ENCODE measurements around the gene FXYD7. TPM values are rescaled to one million over a fixed set of nuclear protein-coding genes. Genes with fewer than 3 reads are reported as not detected.

FXYD7 gene
- total RNA-seq, 1 donor from 2014 or later = not detected

DNA sequence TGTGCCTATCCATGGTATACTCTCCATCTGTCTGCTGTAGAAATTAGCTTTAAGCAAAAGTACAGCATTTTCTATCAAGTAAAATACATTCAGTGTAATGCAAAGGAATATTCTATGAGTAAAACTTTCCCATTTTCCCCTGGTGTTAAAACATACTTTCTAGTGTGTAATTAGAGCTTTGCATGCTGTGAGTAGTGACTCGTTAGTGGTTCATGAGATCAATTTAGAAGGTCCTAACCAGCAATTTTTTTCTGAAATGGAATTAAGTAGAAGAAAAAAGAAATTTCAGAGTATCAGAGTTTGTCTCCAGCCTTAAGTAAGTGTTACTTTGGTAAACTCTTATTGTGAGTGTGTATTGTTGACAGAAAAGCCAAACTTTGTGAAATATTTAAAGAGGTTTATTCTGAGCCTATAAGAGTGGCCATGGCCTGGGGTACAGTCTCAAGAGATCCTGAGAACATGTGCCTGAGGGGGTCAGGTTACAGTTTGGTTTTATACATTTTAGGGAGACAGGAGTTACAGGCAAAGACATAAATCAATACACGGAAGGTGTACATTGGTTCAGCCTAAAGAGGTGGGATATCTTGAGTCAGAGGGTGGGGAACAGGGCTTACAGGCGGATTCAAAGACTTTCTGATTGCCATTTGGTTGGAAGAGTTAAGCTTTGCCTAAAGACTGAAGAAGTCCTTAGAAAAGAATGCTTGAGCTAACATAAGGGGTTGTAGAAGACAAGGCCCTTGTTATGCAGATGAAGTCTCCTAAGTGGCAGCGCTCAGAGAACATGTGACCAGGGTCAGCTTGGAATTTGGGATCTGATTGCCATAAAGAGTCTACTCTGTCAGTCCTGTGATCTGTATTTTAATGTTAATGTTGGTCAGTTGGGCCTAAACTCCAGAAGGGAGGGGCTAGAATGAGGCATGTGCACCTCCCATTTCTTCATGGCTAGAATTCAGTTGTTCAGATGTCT, 60.0 kb downstream of the FXYD7 start:
- Mint-ChIP-seq H3K27ac (ENCODE audit: unreplicated experiment) (no peak overlapping the region), H3K4me1 (ENCODE audit: unreplicated experiment) (no peaks in the 10 kb centered on the region)
- no peak for DNase-seq (ENCODE audit: extremely low spot score, unreplicated experiment)

More for the DNA sequence above, 60.0 kb downstream of the FXYD7 start:
- Mint-ChIP-seq H3K4me3 (ENCODE audit: unreplicated experiment) (no peak overlapping the region), H3K36me3 (ENCODE audit: unreplicated experiment) (no peaks in the 10 kb centered on the region), H3K9me3 (ENCODE audit: unreplicated experiment) (peaks cover 2% of the 10 kb centered on the region), H3K27me3 (ENCODE audit: unreplicated experiment) (peaks cover 25% of the 10 kb centered on the region)
- TF ChIP-seq, protein P1, sequence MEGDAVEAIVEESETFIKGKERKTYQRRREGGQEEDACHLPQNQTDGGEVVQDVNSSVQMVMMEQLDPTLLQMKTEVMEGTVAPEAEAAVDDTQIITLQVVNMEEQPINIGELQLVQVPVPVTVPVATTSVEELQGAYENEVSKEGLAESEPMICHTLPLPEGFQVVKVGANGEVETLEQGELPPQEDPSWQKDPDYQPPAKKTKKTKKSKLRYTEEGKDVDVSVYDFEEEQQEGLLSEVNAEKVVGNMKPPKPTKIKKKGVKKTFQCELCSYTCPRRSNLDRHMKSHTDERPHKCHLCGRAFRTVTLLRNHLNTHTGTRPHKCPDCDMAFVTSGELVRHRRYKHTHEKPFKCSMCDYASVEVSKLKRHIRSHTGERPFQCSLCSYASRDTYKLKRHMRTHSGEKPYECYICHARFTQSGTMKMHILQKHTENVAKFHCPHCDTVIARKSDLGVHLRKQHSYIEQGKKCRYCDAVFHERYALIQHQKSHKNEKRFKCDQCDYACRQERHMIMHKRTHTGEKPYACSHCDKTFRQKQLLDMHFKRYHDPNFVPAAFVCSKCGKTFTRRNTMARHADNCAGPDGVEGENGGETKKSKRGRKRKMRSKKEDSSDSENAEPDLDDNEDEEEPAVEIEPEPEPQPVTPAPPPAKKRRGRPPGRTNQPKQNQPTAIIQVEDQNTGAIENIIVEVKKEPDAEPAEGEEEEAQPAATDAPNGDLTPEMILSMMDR (IDR thresholded peaks at IDR 0.05) = no peak

Other genes with a start within 250 kb of the FXYD7 start
- gene ZNF30, start 216.4 kb upstream of the FXYD7 start, total RNA-seq = 3.9 and 6.2 TPM in 2 replicates
- gene ZNF792, start 179.0 kb upstream of the FXYD7 start, total RNA-seq = 3.0 and 4.1 TPM in 2 replicates
- gene GRAMD1A, start 142.9 kb upstream of the FXYD7 start, total RNA-seq = 77.8 and 80.8 TPM in 2 replicates
- 7.3 and 8.1 TPM in 2 replicates for gene SCN1B, start 112.8 kb upstream of the FXYD7 start, total RNA-seq
- gene HPN, start 101.5 kb upstream of the FXYD7 start, total RNA-seq = not detected in 2 replicates
- not detected in 2 replicates for gene FXYD3, start 27.4 kb upstream of the FXYD7 start, total RNA-seq
- 0.32 and 0.34 TPM in 2 replicates for gene LGI4, start 8.2 kb upstream of the FXYD7 start, total RNA-seq
- 0.86 TPM in 1 of 2 replicates, not detected in the other for gene FXYD1, start 4.4 kb upstream of the FXYD7 start, total RNA-seq
- gene FXYD5, start 11.5 kb downstream of the FXYD7 start, total RNA-seq = 81.0 and 86.6 TPM in 2 replicates
- not detected in 2 replicates for gene FAM187B, start 85.5 kb downstream of the FXYD7 start, total RNA-seq
- gene LSR, start 105.7 kb downstream of the FXYD7 start, total RNA-seq = 0.29 and 0.83 TPM in 2 replicates
- gene USF2, start 125.7 kb downstream of the FXYD7 start, total RNA-seq = 112 and 115 TPM in 2 replicates
- gene HAMP, start 139.3 kb downstream of the FXYD7 start, total RNA-seq = 0.68 TPM in 1 of 2 replicates, not detected in the other
- not detected in 2 replicates for gene MAG, start 148.9 kb downstream of the FXYD7 start, total RNA-seq
- gene CD22, start 185.9 kb downstream of the FXYD7 start, total RNA-seq = not detected in 2 replicates
- not detected in 2 replicates for gene FFAR1, start 204.6 kb downstream of the FXYD7 start, total RNA-seq
- gene FFAR3, start 215.2 kb downstream of the FXYD7 start, total RNA-seq = not detected in 2 replicates
- gene GPR42, start 227.8 kb downstream of the FXYD7 start, total RNA-seq = not detected in 2 replicates

Data from osteocyte (in vitro differentiated cells).